ENCODE results near the gene PIAS1.
"Not testable (repeated sequence)": the region's sequence is repeated elsewhere in the genome, so short reads cannot be mapped to it uniquely, and the experiment has no call there.

Gene PIAS1

DNA sequence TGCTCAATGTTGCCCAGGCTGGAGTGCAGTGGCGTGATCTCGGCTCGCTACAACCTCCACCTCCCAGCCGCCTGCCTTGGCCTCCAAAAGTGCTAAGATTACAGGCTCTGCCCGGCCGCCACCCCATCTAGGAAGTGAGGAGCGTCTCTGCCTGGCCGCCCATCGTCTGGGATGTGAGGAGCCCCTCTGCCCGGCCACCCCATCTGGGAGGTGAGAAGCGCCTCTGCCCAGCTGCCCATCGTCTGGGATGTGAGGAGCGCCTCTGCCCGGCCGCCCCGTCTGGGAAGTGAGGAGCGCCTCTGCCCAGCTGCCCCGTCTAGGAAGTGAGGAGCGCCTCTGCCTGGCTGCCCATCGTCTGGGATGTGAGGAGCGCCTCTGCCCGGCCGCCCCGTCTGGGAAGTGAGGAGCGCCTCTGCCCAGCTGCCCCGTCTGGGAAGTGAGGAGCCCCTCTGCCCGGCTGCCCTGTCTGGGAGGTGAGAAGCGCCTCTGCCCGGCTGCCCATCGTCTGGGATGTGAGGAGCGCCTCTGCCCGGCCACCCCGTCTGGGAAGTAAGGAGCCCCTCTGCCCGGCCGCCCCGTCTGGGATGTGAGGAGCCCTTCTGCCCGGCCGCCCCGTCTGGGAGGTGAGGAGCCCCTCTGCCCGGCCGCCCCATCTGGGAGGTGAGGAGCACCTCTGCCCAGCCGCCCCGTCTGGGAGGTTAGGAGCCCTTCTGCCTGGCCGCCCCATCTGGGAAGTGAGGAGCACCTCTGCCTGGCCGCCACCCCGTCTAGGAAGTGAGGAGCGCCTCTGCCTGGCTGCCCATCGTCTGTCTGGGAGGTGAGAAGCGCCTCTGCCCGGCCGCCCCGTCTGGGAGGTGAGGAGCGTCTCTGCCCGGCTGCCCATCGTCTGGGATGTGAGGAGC lies 167.7 kb downstream of the PIAS1 start:
- DNase-seq = not testable (repeated sequence)

GRCh38 chr15:68222432-68222743 lies 168.3 kb downstream of the PIAS1 start:
- DNase-seq = not testable (repeated sequence)

GRCh38 chr15:68223171-68223570 lies 169.1 kb downstream of the PIAS1 start:
- DNase-seq = no peak

DNA sequence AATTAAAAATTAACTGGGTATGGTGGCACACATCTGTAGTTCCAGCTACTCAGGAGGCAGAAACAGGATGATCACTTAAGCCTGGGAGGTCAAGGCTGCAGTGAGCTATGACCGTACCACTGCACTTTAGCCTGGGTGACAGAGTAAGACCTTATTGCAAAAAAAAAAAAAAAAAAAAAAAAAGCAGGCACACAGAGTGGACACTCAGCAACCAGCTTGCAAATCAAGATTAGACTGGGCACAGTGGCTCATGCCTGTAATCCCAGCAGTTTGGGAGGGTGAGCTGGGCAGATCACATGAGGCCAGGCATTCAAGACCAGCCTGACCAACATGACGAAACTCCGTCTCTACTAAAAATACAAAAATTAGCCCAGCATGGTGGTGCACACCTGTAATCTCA lies 170.0 kb downstream of the PIAS1 start:
- no peak for DNase-seq

DNA sequence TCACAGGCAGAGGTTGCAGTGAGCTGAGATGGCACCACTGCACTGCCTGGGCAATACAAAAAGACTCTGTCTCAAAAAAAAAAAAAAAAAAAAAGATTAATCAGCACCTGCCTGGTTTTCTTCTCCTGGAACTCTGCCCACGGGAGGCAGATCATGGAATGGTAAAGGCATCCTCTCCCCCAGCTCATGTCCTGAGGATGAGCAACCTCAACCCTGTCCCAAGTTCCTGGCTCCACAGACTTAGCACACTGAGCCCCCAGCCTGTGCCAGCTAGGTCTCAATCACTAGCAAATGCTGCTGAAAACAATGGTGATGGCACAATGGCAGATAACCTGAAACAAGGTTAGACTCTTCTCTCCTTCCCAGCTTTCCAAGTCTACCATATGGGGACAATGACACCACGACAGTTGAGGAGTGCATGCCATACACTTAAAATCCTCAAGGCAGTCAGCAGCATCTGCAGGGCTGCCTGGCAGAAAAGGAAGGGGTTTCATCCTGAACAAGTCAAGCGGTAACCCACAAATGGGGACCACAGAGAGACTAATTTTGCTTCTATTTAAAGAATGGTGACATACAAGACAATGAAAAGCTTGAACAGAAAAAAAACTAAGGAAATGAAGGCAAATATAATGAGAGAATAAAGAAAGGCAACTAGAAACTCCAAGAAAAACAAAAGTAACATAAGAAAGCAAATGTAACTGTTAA lies 170.6 kb downstream of the PIAS1 start:
- no peak for DNase-seq

DNA sequence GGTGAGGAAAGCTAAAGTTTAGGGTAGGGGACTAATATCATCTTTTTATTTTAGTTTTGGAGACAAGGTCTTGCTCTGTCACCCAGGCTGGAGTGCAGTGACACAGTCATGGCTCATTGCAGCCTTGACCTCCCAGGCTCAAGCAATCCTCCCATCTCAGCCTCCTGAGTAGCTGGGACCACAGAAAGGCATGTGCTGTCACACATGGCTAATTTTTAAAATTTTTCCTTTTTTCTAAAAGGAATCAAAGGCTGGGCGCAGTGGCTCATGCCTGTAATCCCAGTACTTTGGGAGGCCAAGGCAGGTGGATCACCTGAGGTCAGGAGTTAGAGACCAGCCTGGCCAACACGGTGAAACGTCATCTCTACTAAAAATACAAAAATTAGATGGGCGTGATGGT lies 171.3 kb downstream of the PIAS1 start:
- DNase-seq = not testable (repeated sequence)

GRCh38 chr15:68227643-68228142 lies 173.6 kb downstream of the PIAS1 start:
- no peak for DNase-seq

DNA sequence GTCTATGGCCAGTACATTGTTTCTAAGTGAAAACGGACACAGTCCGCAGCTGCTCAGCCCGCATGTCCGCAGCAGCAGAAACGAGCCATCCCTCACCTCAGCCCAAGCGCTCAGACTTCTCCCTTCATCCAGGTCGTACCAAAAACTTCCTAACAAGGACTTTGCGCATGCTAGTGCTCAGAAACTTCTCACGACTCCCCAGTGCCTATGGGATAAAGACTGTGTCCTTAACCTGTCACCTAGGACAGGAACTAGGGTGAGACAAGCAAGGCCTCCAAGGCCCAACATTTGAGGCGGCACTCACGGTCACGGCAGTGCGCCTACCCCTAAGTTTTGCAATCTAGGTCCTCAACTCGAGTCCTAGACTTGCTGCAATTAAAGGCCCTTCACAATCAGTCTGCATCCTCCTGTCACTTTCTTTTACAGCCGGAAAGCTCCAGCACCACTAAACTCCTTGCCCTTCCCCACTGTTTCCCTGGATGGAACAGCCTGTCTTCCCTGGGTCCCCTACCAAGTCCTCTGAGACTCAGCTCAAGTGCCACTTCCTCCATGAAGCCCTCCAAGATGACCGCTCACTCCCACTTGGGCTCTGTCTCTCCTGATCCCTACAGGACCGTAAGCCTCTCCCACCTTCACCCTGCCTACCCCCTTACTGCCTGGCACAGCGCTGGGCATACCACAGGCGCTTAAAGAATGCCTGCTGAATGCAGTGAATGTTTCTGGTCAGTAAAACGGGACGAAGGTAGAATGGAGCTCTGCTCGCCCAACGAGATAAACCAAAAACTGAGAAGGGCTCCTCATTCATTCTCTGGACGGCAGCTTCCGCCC lies 174.2 kb downstream of the PIAS1 start:
- DNase-seq = no peak

GRCh38 chr15:68228971-68229385 lies 174.9 kb downstream of the PIAS1 start:
- DNase-seq = no peak

GRCh38 chr15:68229386-68230156 lies 175.5 kb downstream of the PIAS1 start, which contains the start of gene CLN6:
CLN6 (minus strand) TSS chr15:68229728; CDS start chr15:68229584, 144 bp downstream.
- DNase-seq = peak; percentile 86

GRCh38 chr15:68230157-68231100 lies 176.3 kb downstream of the PIAS1 start:
- no peak for DNase-seq

DNA sequence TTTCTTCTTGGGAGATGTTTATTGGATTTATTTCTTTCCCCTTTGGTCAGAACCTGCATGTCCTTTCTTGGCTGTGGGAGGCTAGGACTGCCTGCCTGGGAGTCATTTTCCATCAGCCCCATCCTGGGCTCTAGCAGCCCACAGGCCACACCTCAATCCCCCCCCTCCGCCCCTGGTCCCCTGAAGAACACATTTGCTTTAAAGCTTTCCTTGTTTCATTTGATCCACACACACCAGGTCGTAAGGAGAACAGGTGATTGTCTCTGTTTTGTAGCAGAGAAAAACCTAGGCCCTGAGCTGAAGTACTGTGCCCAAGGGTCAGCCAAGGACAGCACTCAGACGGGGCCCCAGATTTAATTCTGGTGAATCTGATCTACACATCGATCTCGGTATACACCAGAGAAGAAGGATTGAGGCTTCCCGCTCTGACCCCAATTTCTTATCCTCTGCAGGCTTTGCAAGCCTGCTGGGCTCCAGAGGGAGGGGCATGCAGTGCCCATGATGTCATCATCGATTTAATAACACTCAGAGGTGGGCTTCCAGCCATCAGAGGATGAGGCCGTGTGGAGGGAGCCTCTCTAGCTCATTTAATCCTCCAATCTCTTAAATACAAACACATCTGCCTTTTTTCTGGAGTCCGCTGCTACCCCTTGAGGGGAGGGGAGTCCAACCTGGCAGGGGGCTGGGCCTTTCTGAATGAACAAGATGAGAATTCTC lies 177.1 kb downstream of the PIAS1 start:
- no peak for DNase-seq

DNA sequence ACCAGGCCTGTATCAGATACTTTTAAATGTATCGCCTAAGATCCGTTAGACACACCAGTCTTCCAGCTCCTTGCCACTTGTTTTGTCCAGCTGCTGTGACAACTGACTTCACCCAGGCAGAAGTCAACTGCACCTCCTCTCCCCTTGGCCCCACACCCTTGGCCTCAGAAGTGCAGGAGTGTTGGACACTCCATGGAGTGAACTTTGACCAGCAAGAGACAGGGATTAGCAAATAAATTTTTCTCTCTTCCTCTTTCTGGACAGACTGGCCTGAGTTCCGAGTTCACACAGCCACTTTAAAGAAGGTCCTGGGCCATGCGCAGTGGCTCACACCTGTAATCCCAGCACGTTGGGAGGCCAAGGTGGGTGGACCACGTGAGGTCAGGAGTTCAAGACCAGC lies 178.3 kb downstream of the PIAS1 start:
- no peak for DNase-seq

DNA sequence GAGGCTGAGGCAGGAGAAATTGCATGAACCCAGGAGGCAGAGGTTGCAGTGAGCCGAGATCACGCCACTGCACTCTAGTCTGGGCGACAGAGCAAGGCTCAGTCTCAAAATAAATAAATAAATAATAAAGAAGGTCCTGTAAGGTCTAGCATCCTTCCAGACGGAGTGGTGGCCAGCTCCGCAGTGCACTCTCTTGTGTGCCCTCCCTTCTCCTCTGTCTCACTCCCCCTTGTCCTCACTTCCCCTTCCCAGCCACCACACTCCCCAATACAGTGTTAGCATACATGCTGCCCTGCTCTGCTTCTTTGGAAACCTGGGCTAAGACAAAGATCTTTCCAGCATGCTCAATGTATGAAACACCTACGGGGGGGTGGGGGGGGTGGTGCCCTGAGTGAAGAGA lies 178.8 kb downstream of the PIAS1 start:
- no peak for DNase-seq

- DNase-seq = no peak
Observed at GRCh38 chr15:68234060-68234459, 179.9 kb downstream of the PIAS1 start.

DNA sequence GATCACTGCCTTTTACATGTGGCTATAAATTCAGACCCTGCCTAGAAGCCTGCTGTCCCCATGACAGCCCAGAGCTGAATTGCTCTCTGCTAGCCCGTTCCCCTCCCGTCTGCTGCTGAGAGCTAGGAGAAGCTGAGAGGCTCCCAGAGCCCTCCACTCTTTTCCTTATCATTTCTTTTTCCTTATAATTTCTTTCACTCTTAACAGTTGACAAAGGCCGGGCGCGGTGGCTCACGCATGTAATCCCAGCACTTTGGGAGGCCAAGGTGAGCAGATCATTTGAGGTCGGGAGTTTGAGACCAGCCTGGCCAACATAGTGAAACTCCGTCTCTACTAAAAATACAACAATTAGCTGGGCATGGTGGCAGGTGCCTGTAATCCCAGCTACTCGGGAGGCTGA lies 180.4 kb downstream of the PIAS1 start:
- not testable (repeated sequence) for DNase-seq

DNA sequence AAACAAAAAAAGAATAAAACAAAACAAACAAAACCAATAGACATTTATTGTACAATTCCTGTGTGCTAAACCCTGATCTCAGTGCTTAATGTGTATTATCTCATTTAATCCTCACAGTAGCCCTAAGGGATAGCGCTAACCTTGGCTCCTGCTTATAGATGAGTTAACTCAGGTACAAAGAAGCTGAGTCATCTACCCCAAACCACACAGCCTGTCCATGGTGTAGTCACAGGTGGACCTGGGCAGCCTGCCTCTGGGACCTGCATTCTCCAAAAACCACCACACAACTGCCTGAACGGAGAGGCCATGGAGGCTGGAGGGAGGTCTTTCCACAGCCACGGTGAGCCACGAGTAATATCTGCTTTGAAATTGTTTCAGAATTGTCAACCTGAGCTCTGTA lies 180.9 kb downstream of the PIAS1 start:
- DNase-seq = no peak

DNA sequence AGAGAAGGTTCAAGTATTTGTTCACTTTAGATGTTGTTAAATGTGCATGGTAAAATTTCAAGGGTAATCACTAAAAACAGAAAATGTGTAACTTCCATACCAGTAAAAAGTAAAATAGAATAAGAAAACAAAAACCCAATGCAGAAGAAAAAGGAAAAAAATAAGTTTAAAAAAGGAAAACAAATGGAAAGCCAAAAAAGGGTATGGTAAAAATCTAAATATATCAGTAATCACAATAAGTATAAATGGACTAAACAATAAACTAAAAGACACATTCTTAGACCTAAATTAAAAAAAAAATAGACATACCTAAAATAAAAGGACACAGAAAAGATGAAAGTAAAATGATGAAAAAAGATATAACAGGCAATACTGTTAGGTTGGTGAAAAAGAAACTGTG lies 184.9 kb downstream of the PIAS1 start:
- no peak for DNase-seq

GRCh38 chr15:68241088-68241935 lies 187.2 kb downstream of the PIAS1 start:
- no peak for DNase-seq
